ENCODE measurements around the gene BTF3L4.

DNA sequence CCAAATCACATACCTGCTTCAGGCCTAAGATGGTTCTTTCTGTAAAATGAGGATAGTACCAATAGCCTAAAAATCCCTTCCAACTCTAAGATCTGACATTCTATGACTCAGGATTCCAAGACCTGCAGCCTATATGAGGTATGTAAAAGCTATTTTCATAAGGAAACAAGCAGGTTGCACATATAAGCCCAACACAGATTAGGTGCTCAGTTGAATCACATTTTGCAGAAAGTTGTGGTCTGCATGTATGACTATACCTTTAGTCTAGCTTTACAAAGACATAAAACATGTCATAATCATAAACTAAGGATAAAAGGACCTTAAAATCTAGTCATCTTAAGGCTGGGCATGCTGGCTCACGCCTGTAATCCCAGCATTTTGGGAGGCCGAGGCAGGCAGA lies 29.8 kb upstream of the BTF3L4 start:
- TF ChIP-seq POLR2AphosphoS5 (IDR thresholded peaks at IDR 0.05) (no peak), POLR2A (IDR thresholded peaks at IDR 0.05) (no peak), EP300 (IDR thresholded peaks at IDR 0.05) (no peak)
- TF ChIP-seq, protein P1, sequence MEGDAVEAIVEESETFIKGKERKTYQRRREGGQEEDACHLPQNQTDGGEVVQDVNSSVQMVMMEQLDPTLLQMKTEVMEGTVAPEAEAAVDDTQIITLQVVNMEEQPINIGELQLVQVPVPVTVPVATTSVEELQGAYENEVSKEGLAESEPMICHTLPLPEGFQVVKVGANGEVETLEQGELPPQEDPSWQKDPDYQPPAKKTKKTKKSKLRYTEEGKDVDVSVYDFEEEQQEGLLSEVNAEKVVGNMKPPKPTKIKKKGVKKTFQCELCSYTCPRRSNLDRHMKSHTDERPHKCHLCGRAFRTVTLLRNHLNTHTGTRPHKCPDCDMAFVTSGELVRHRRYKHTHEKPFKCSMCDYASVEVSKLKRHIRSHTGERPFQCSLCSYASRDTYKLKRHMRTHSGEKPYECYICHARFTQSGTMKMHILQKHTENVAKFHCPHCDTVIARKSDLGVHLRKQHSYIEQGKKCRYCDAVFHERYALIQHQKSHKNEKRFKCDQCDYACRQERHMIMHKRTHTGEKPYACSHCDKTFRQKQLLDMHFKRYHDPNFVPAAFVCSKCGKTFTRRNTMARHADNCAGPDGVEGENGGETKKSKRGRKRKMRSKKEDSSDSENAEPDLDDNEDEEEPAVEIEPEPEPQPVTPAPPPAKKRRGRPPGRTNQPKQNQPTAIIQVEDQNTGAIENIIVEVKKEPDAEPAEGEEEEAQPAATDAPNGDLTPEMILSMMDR (IDR thresholded peaks at IDR 0.05): no peak
